Erythroblast (primary cell): Measurements from ENCODE around the gene FAM174C.

Experiments used
- DNase-seq, 2 experiments: peaks; one replicate each; lab custom pipeline; 2025; lab: John Stamatoyannopoulos, UW
- GATA1 ChIP-seq: IDR thresholded peaks from 2 replicates; pipeline ENCODE4 v1.6.1; 2011; ENCODE audit warnings: low read depth, mild to moderate bottlenecking, control low read depth, low read length, moderate library complexity
- POLR2A ChIP-seq: IDR thresholded peaks from 2 replicates; pipeline ENCODE4 v1.6.1; 2011; ENCODE audit warnings: mild to moderate bottlenecking, low read length

The FAM174C gene

GRCh38 chr19:1282588-1283206, 7.4 kb downstream of the FAM174C start:
- no peak for DNase-seq
- TF ChIP-seq GATA1 (no peak), POLR2A (no peak)

DNA sequence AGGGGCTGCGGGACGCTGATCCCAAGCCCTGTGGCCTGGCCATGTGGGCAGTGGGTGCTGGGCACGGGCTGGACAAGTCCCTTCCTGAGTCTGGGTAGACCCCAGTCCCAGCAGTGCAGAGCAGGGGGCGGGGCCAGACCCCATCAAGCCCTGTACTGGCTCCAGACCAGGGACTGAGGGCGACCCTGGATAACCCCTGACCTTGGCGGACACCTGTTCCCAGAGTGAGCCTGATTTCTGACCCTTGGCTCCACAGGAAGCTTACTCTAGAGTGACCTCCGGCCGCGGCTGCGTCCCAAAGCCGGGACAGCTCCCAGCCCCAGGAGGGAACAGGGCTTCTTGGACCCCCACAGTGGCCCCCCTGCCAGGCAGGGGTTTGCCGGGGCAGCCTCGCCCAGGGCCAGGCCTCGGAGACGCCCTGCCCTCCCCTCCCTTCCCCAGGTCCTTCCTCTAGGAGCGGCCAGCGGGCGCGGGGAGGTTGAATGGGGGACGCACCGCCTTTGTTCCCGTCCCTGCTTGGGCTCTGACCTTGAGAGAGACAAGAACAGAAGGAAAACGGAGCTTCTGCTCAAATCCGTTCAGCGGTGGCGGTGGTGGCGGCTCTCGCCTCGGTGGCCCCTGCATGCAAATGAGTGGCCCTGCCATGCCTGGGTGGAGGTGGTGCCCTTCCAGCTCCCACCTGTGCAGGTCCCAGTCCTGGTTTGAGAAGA, 8.0 kb downstream of the FAM174C start:
- DNase-seq = no peak
- TF ChIP-seq POLR2A (no peak), GATA1 (no peak)

- no peak for DNase-seq
Measured at GRCh38 chr19:1283917-1284292, 8.6 kb downstream of the FAM174C start.

DNA sequence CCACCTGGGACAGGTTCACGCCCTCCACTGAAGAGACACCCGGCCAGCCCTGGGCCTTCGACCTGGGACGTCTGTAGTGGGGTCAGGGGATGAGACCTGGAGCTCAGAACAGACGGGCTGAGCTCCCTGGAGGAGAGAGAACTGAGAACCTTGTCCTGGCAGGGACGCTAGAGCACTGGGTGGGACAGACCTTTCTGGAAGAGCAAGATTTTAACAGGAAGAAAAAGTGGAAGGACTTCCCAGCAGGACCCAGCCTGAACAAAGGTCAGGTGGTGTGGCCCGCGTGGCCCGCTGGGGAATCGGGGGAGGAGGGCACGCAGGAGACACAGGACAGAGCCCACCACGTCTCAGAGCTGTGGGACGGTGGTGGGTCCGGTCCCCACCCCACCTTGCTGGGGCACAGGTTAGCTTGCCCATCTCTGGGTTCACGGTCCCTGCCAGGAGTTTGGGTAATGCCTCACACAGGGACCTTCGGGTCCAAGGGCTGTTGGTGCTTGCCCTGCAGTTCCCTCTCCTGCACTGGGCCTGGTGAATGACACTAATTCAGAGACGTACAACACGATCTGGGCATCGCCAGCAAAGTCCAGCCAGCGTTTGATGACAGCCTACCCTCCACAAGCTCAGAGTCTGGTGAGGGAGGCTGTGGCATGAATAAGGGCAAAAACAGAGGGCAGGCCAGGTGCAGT, 9.1 kb downstream of the FAM174C start:
- TF ChIP-seq POLR2A (no peak), GATA1 (no peak)
- no peak for DNase-seq

More at GRCh38 chr19:1283917-1284292, 8.6 kb downstream of the FAM174C start:
- TF ChIP-seq POLR2A (no peak), GATA1 (no peak)

GRCh38 chr19:1284979-1285736, 9.8 kb downstream of the FAM174C start:
- no peak for DNase-seq
- TF ChIP-seq GATA1 (no peak), POLR2A (no peak)

- DNase-seq = no peak
- TF ChIP-seq POLR2A = no peak
- TF ChIP-seq GATA1 = no peak
Measured at GRCh38 chr19:1285737-1286360, 10.5 kb downstream of the FAM174C start, which contains the start of gene EFNA2. Gene EFNA2 (plus strand): TSS chr19:1285873. CDS start chr19:1286169, 296 bp downstream.

- no peak for DNase-seq
- no peak for TF ChIP-seq GATA1
- no peak for TF ChIP-seq POLR2A
Measured at GRCh38 chr19:1286487-1287353, 11.4 kb downstream of the FAM174C start.

DNA sequence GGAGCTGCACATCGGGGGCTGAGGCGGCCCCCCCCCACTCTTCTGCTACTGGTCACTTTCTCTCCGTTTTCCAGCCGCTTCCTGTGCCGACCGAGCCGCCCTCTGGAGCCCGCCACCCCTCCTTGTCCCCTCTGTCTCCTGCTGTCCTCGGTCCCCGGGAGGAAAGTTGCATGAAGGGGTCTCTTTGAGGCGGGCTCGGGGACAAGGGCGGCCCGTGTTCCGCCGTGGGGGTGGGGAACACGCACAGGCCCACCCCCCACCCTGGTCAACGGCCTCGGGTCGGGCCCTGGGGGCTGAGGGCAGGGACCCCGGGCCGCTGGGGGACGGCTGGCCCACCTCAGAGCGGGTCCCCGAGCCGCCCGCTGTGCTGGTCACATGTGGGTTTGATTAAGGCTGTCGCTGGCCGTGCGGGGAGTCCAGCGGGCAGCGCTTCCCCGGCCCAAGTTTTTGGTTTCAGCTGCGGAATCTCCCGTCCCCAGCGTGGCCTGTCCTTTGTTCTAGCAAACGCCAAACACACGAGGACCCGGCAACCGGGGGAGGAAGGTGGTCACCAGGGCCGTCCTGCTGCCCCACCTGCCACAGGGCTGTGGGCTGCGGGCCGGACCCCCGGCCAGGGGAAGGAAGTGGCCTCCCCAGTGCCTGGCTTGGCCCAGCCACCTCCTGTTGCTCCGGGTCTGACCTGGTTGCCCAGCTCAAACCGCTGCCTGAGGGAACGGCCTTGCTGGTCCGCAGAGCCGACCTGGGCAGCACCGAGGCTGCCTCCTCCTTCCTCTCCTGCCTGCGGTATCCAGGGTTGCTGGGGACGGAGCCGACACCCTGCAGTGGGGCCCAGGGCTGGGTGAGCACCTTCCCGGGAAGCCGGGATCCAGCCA, 12.3 kb downstream of the FAM174C start:
- TF ChIP-seq GATA1 (no peak), POLR2A (no peak)
- DNase-seq = no peak

- no peak for TF ChIP-seq GATA1
- TF ChIP-seq POLR2A = no peak
- no peak for DNase-seq
Measured at GRCh38 chr19:1288226-1288612, 12.9 kb downstream of the FAM174C start.

GRCh38 chr19:1288833-1289685, 13.7 kb downstream of the FAM174C start:
- no peak for TF ChIP-seq POLR2A
- no peak for DNase-seq

DNA sequence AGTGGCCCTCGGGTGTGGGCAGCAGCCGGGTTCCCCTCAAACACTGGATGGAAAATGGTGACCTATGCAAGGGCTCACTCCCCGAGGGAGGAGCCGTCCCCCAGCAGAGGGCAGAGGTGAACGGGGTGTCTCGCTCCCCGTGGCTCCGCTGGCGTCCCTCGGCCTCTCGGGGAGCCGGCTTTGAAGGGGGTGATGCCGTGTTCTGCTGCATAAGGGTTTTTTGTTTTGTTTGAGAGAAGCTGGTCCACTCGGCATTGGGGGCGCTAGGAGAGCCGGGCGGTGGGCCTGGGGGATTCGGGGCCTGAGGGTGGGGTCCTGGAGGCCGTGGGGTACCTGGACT, 14.3 kb downstream of the FAM174C start:
- DNase-seq = no peak
- TF ChIP-seq GATA1 (no peak), POLR2A (no peak)
